ENCODE measurements around the gene PARD3.

- TF ChIP-seq USF1 (CRISPR knock-in tag; IDR thresholded peaks at IDR 0.05) (no peak), ZNF263 (CRISPR knock-in tag; IDR thresholded peaks at IDR 0.05; ENCODE audit: low read depth) (no peak), RORB (CRISPR knock-in tag; IDR thresholded peaks at IDR 0.05) (no peak)
Measured at GRCh38 chr10:34244756-34245484, 570.2 kb downstream of the PARD3 start.
